ENCODE data around the gene HDDC3. TPM values are rescaled to one million over a fixed set of nuclear protein-coding genes. Genes with fewer than 3 reads are reported as not detected.

The HDDC3 gene
- total and polyA plus RNA-seq, 9 of the 15 experiments (the other 6 are each of a cell fraction or from before 2014, with no cell fraction given): 14.9 to 55.8 (median 36.9) TPM

- TF ChIP-seq ETS1 (conservative IDR thresholded peaks at IDR 0.05; ENCODE audit: control insufficient read depth, low read depth, low read length): no peak
Observed at GRCh38 chr15:90902040-90902839, 30.1 kb downstream of the HDDC3 start (continued).

- Histone ChIP-seq H3K4me2 (ENCODE audit: insufficient read depth, low read length) (peak overlapping the region; percentile 93), H3K27ac (ENCODE audit: extremely low read depth, low read depth, low read length) (peak overlapping the region; percentile 99), H2AFZ (ENCODE audit: low read depth, low read length) (no peak overlapping the region), H3K9ac (ENCODE audit: insufficient read depth in 1 of 2, low read depth in 2 of 2, low read length in 2 of 2) (peak overlapping the region; percentile 95 to 99; a peak in 3 of 4 replicates), H3K9me1 (ENCODE audit: control insufficient read depth, insufficient read depth, low read length) (peaks cover 4% of the 10 kb centered on the region), H3K4me1 (replicated peaks in 1 of 2; ENCODE audit: control insufficient read depth in 2 of 2, insufficient read depth in 2 of 2, low read length in 2 of 2) (peaks cover 31 to 61% of the 10 kb centered on the region in 2 experiments; a peak in 4 of 5 replicates), H3K27me3 (ENCODE audit: control insufficient read depth in 2 of 2, insufficient read depth in 2 of 2, low read length in 2 of 2) (no peaks in the 10 kb centered on the region), H3K79me2 (ENCODE audit: control insufficient read depth, insufficient read depth, low read length) (peaks cover 44% of the 10 kb centered on the region), H3K36me3 (ENCODE audit: control insufficient read depth, insufficient read depth, low read length) (peaks cover 23% of the 10 kb centered on the region), H4K20me1 (replicated peaks; ENCODE audit: control insufficient read depth, insufficient read depth, low read length) (no peaks in the 10 kb centered on the region), H3K4me3 (peak overlapping the region; percentile 69; the same call in 1 of the 2 replicates), H3K9me3 (replicated peaks; ENCODE audit: control insufficient read depth, insufficient read depth, low read depth, low read length) (no peaks in the 10 kb centered on the region)
- in situ Hi-C loops (cut with MboI): no loop called here
- FAIRE-seq (peak; percentile 98), ATAC-seq (peak; percentile 71), DNase-seq (ENCODE audit: extremely low read depth in 1 of 4, low spot score in 3 of 4) (peak; percentile 85 to 98 (median 91))
- BruUV-seq (replicated peaks): no TSS peak
- POLR2A ChIA-PET: interaction anchor here (0.6 to 7.0 kb wide), 14 partner anchors 9 to 184 kb away, joined by 3 to 70 read pairs (median 4); partner anchors contain the start of genes BLM, HDDC3 and UNC45A
- under 1% methylated on average over 14 of the region's 14 CpGs for WGBS (ENCODE audit: insufficient coverage, low coverage, missing lambda C conversion rate)
- intact Hi-C loops (cut with micrococcal nuclease): loop anchor here (1.0 to 2.0 kb wide), 2 partner anchors 30 to 61 kb away; no protein-coding TSS in a partner anchor
- CTCF ChIA-PET (ENCODE audit: low intra/inter-chr PET ratio): interaction anchor here (0.7 to 1.8 kb wide), 4 partner anchors 30 to 131 kb away, joined by 3 to 6 read pairs (median 4); partner anchors contain the start of gene UNC45A
- TF ChIP-seq RFX1 (IDR thresholded peaks at IDR 0.05) (no peak), CREB5 (CRISPR knock-in tag; IDR thresholded peaks at IDR 0.05) (no peak), MECOM (CRISPR knock-in tag; IDR thresholded peaks at IDR 0.05) (peak; percentile 29; the same call in 1 of the 2 replicates), ZNF398 (CRISPR knock-in tag; IDR thresholded peaks at IDR 0.05) (no peak), ZBTB34 (CRISPR knock-in tag; IDR thresholded peaks at IDR 0.05) (peak; percentile 32; the same call in 1 of the 2 replicates), DACH1 (IDR thresholded peaks at IDR 0.05; ENCODE audit: partially characterized antibody) (peak; percentile 84), TEAD4 (IDR thresholded peaks at IDR 0.05; ENCODE audit: low read length) (peak; percentile 100), TEAD4 (CRISPR knock-in tag; IDR thresholded peaks at IDR 0.05; ENCODE audit: borderline replicate concordance) (no peak), NR2C1 (IDR thresholded peaks at IDR 0.05) (peak; percentile 69), NR2C1 (tag; IDR thresholded peaks at IDR 0.05) (peak; percentile 79; the same call in 1 of the 2 replicates), TARDBP (IDR thresholded peaks at IDR 0.05) (peak; percentile 95)
Observed at GRCh38 chr15:90901175-90902039, 30.9 kb downstream of the HDDC3 start.
